DMS114 treated with DMSO at 0.1 percent for 48 hours (cell line): ENCODE results near the gene QKI.

Experiments used
- DNase-seq: peaks from one replicate; lab custom pipeline; 2025; ENCODE audit not compliant: unreplicated experiment; lab: John Stamatoyannopoulos, UW

QKI gene

DNA sequence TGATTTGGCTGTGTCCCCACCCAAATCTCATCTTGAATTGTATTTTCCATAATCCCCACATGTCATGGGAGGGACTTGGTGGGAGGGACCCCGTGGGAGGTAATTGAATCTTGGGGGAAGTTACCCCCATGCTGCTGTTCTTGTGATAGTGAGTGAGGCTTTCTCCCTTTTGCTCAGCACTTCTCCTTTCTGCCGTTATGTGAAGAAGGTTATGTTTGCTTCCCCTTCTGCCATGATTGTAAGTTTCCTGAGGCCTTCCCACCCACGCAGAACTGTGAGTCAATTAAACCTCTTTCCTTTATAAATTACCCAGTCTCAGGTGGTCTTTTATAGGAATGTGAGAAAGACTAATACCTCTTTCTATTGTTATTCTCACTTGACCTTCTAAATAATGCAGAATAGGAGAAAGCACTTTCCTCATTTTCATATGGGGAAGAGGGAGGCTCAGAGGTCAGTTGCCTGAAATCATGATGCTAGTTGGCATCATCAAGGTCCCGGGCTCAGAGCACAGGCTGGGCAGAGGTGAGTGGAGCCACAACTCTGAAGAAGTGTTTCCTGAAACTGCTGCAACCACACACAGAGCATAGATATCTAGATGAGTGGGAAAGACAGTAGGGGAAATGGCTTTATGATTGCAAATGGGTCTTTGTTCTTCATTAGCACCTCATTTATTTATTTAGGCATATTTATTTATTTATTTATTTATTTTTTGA lies 191.0 kb downstream of the QKI start:
- DNase-seq = no peak

DNA sequence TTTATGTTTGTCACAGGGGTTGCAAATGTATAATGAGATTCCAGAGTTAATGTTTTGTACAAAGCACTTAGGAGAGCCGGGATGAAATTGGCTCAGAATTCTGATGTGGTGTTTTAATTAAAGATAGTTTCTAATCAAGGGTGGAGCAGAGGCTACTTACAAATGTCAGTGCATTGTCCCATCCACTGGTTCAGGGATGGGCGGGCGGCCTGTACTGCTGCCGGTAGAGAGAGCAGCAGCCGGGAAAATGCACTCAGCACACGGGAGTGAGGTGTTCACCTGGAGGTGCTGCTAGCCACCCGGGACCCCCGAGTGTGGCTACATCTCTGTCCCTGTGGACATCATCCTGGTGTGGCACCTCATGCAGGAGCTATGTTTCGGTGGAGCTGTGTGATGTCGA lies 193.3 kb downstream of the QKI start:
- no peak for DNase-seq

DNA sequence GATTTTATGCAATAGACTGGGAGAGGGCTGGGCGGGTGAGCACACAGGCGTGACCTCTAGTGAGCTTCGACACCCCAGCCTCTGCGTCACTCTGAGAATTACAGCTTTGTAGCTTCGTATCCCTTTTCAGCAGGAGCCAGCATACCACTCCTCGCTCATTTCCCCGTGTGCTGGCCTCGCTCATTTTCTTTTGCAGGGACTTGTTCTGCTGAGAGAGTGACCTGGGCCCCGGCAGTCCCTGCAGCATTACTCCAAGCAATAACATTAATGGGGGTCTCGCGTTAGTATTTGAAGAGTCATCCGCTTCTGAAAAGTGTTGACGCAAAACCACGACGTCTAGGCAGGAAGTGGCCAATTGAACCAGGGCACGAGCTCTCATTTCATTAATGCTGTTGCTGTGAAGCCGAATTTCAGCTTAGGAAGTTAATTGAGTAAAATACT lies 193.7 kb downstream of the QKI start:
- DNase-seq = no peak

DNA sequence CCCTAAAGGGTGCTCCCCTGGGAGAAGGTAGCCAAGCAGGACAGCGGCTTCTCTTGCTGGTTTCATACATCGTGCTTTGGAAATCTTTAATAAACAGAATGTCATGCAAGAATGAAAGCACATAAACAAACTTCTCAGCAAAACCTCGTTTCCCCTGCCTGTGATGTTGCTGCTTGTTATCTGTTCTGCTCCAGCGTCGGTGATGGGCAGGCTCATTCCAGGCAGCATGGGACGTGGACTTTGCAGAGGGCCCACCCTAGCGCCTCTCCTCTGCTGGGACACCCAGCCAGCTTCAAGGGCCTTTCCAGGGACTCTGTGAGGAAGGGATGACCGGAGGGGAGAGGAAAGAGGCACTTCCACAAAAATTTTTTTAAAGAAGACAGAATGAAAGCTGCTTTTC lies 197.7 kb downstream of the QKI start:
- no peak for DNase-seq

DNA sequence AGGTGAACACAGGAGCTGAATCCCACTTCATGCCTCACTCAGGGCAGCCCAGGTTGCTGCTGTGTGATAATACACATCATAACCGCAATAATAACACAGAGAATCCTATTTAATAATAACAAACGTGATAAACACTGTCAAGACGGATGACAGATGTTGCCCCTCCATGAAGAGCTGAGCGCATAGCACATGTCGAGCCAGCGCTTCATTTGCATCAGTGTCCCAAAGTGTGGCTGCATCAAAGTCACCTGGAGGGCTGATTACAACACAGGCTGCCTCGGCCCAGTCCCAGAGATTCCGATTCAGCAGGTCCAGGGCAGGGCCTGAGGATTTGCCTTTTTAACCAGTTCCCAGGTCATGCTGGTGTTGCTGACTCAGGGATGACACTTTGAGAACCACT lies 198.5 kb downstream of the QKI start:
- no peak for DNase-seq

DNA sequence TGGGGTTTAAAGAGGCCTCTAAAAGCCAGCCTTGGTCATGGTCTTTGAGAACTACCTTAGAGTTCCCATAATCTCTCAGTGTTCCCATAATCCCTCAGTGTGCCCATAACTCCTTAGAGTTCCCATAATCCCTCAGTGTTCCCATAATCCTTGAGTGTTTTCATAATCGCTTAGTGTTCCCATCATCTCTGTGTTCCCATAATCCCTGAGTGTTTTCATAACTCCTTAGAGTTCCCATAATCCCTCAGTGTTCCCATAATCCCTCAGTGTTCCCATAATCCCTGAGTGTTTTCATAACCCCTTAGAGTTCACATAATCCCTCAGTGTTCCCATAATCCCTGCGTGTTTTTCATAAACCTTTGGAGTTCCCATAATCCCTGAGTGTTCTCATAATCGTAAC lies 199.2 kb downstream of the QKI start:
- DNase-seq = no peak

DNA sequence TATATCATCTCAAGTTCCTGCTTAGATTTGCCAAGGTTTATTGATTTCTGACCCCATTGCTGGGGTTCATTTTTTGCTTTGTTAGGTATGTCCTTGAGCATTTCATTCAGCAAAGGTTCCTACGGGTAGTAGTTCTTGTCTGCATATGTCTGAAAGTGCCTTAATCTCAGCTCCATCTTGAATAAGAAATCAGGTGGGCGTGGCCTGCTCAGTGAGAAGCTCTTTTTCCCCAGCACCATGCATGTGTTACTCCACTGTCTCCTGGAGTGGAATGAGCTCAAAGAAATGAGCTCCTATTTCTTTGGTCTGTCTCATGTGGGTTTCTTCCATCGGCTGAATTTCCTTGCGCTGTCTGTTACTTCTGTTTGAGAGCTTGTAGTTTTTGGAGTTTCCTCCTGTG lies 201.9 kb downstream of the QKI start:
- DNase-seq = no peak

DNA sequence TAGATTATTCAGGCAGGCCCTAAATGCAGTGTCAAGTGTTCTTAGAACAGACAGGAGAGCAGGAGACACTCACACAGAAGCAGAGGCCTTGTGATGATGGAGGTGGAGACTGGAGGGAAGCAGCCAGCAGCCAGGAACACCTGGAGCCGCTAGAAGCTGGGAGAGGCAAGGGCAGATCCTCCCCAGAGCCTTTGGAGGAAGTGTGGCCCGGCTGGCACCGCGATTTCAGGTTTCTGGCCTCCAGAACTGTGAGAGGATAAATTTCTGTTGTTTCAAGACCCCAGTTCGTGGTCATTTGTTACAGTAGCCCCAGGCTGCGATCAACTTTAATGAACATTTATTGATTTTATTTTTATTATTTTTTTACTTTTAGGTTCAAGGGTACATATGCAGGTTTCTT lies 203.0 kb downstream of the QKI start:
- DNase-seq = no peak

DNA sequence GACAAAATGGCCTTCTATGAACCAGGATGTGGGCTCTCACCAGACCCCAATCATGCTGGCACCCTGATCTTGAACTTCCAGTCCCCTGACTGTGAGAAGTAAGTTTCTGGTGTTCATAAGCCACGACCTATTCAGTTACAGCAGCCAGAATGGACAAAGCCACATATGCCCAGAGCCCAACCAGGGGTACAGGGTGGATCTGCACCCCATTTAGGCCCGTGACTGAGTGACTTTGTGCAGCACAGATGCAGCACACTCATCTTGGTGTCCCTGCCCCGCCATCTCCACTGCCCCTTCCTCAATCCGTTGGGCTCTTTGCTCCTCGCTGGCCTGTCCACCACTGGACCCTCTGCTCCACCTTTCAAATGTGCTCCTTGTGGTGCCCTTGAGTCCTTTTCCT lies 205.6 kb downstream of the QKI start:
- no peak for DNase-seq

DNA sequence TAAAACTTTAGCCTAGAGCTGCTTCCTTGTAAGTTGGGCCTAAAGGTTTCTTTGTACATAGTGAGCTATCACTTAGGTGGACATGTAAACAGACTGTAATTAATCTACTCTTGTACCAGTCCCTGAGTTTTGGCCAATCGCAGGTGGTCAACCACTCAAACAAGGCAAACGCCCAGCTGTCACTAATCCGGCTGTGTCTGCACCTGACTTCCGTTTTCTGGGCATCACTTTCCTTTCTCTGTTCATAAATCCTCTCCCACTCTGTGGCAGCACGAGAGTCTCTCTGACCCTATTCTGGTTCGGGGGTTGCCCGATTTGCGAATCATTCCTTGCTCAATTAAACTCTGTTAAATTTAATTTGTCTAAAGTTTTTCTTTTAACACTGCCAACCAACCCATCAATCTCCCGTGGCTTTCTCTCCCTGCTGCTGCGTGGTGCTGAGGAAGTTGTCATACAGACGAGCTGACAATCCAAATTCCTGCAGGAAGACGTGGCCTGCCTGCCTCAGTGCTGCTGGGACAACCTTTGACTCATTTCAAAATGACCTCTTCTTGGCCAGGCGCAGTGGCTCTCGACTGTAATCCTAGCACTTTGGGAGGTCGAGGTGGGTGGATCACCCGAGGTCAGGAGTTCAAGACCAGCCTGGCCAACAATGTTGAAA lies 206.3 kb downstream of the QKI start:
- no peak for DNase-seq

DNA sequence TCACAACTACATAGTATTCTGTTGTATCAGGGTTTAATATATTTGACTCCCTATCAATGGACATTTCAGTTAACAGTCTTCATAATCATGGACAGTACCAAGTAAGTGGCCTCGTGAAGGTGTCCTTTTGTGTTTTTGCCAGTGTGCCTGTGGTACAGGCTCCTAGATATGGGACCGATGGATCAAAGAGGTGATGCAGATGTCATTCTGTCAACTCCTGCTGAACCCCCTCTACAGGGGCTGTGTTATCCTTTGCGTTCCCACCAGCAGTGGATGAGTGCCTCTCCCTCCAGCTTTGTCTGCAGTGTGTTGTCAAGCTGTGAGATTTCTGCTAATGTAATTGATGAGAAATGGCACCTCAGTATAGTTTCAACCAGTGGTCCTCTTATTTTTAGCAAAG lies 210.7 kb downstream of the QKI start:
- DNase-seq = no peak

DNA sequence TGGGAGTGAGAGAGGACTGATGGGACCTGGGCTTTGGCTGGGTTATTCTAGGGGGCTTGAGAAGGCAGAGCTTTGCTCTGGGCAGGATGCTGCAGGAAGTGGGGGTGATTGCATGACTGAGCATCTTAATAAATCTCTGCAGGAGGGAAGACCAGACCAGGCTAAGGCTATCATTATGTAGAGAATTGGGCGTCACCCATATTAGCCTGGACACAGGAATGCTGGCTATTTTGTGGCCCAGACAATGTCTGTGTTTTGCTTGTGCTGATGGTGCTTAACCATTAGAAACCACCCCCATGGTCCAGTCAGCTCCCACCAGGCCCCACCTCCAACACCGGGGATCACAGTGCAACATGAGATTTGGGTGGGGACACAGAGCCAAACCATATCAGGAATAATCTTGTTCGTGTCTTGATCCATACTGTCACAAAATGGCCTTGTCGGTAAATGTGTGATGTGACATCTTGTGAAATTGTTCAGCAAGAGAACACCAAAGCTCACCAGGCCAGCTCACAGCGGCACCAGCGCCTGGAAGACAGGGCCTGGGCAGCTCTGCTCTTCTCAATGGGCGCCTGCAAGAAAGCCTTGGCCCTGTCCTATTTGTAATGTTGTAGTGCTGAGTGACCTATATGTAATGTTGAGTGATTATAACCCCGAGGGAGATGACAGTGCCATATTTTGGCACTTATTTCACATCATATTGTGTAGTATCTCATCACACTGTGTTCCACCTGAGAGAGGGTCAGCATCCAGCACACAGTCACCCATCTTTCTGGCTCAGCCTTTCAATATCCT lies 211.8 kb downstream of the QKI start:
- no peak for DNase-seq

DNA sequence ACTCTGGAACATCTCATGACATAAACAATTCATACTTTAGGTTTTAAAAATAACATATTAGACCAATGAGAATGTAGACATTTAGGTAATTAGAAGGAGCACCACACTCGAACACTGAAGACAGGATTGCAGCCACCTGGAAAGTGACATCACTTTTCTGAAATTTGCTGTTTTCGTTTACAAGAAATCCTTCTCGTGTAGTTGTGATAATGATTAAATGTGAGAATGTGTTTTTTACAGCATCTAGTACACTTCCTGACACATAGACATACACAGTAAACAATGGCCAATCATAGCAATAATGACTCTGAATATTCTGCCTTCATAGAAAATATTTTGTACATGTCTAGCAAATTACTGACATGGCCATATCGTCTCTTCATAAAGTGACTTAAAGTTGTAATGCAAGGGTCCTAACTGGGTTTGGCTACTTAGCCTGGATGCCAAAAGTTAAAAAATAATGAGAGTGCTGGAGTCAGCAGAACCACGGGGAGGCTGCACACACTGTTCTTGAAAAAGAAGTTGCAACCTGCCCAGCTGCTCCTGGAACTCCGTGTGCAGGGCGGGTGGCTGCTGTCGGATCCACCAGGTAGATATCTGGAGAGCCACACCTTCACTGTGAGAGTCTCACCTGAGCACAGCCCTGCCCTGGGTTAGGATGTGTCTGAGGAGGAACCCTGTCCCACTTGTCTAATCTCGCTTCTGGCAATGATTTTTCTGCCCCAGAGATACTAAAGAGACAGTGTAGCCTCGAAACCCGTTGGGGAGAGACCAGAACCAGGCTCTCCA lies 212.9 kb downstream of the QKI start:
- no peak for DNase-seq
